HepG2 (cell line): ENCODE results near the gene EGFR. TPM values are rescaled to one million over a fixed set of nuclear protein-coding genes. Genes with fewer than 3 reads are reported as not detected.

ENCODE experiments used
- ATAC-seq: fragments of 200-7000 bp; cut with Tn5 transposase; 3 replicates; pipeline ENCODE4 v1.9.1; 2020; ENCODE audit warnings: mild to moderate bottlenecking, moderate library complexity
- BruUV-seq: library from RNA; stranded (reverse); fragments of 400-500 nt; replicated peaks from 2 replicates; lab custom pipeline; 2021; lab: Mats Ljungman, UMichigan
- CTCF ChIA-PET: fragments of 300-600 bp; formaldehyde crosslinking; extraction: SDS; loops from one replicate; lab custom pipeline; 2021; ENCODE audit warnings: low total read pairs, inconsistent platforms, low intra/inter-chr PET ratio; lab: Yijun Ruan, JAX
- POLR2A ChIA-PET: fragments of 350-600 bp; sonication (Branson Sonifier 250); formaldehyde crosslinking; loops from one replicate; lab custom pipeline; 2020; ENCODE audit warnings: antibody characterized with exemption, inconsistent platforms; lab: Yijun Ruan, JAX
- DNase-seq: peaks from one replicate; pipeline ENCODE4 v3.0.0-alpha.2; 2015; ENCODE audit warnings: low spot score
- FAIRE-seq: peaks from 3 replicates; lab custom pipeline; 2011; peaks lifted over from hg19 to GRCh38; lab: Jason Lieb, UNC
- H2AFZ ChIP-seq: one replicate; pipeline ENCODE4 v1.6.1; 2011; ENCODE audit warnings: low read length, inconsistent platforms
- H3K27ac ChIP-seq: fragments of 300-600 bp; 3 replicates; pipeline ENCODE4 v1.8.0; 2011; ENCODE audit warnings: mixed run types, mild to moderate bottlenecking, mixed read lengths, low read length, inconsistent platforms; ENCODE audit not compliant: insufficient read depth; ENCODE audit errors: extremely low read length
- H3K27me3 ChIP-seq, 2 experiments: fragments of 200-600 bp in 1 of 2; 2 replicates in 1 of 2; 3 replicates in 1 of 2; pipeline versions ENCODE4 v1.6.0 to v1.8.0; 2011; ENCODE audit warnings: low read length in 2 of 2, mild to moderate bottlenecking in 2 of 2, moderate library complexity in 2 of 2, inconsistent platforms in 1 of 2; ENCODE audit not compliant: insufficient read depth in 2 of 2, control insufficient read depth in 1 of 2
- H3K36me3 ChIP-seq, 2 experiments: fragments of 200-600 bp in 1 of 2; replicated peaks in 1 of 2; 2 replicates in 1 of 2; 3 replicates in 1 of 2; pipeline versions ENCODE4 v1.5.1 to v1.8.0; 2011; ENCODE audit warnings: low read length in 2 of 2, inconsistent platforms in 1 of 2; ENCODE audit not compliant: insufficient read depth in 2 of 2, control insufficient read depth in 1 of 2
- H3K4me1 ChIP-seq: 2 replicates; pipeline ENCODE4 v1.5.1; 2012; ENCODE audit warnings: low read length, inconsistent platforms; ENCODE audit not compliant: insufficient read depth
- H3K4me2 ChIP-seq: 2 replicates; pipeline ENCODE4 v1.6.0; 2011; ENCODE audit warnings: low read depth, low read length, inconsistent platforms
- H3K4me3 ChIP-seq, 3 experiments: fragments of 200-600 bp in 1 of 3; sonication (generic), shearing (Covaris generic) in 1 of 3; replicated peaks in 1 of 3; 2 replicates each; pipeline ENCODE4 v1.5.1; 2011 to 2016; ENCODE audit warnings: low read length in 3 of 3, inconsistent platforms in 2 of 3, low read depth in 2 of 3, mild to moderate bottlenecking in 2 of 3, control low read depth in 1 of 3, mixed read lengths in 1 of 3; ENCODE audit not compliant: insufficient read depth in 1 of 3
- H3K79me2 ChIP-seq: one replicate; pipeline ENCODE4 v1.6.1; 2011; ENCODE audit warnings: low read length, inconsistent platforms; ENCODE audit not compliant: insufficient read depth
- H3K9ac ChIP-seq: 2 replicates; pipeline ENCODE4 v1.6.0; 2011; ENCODE audit warnings: mild to moderate bottlenecking, low read depth, low read length, inconsistent platforms; ENCODE audit not compliant: insufficient read depth
- H3K9me3 ChIP-seq: 2 replicates; pipeline ENCODE4 v1.5.1; 2012; ENCODE audit warnings: mild to moderate bottlenecking, low read length
- H4K20me1 ChIP-seq: 2 replicates; pipeline ENCODE4 v1.6.0; 2011; ENCODE audit warnings: inconsistent platforms, mild to moderate bottlenecking, low read length, moderate library complexity; ENCODE audit not compliant: insufficient read depth
- AKNA ChIP-seq: sonication (generic); formaldehyde crosslinking; IDR thresholded peaks from 2 replicates; pipeline ENCODE4 v1.4.0; 2020; ENCODE audit warnings: missing genetic modification reagents, borderline replicate concordance
- FOXA3 ChIP-seq: IDR thresholded peaks from 2 replicates; pipeline ENCODE4 v1.6.1; 2016; ENCODE audit warnings: missing genetic modification reagents, missing compliant biosample characterization
- FOXP1 ChIP-seq, 2 experiments: fragments of 450-650 bp in 1 of 2; IDR thresholded peaks; 2 replicates each; pipeline ENCODE4 v1.6.1; 2017 to 2018; ENCODE audit warnings: antibody characterized with exemption in 1 of 2
- GABPA ChIP-seq, 2 experiments: IDR thresholded peaks; 2 replicates each; pipeline ENCODE4 v1.6.1; 2011 to 2016; ENCODE audit warnings: low read depth in 2 of 2, low read length in 1 of 2, missing biosample characterization in 1 of 2, missing genetic modification characterization in 1 of 2
- MEF2D ChIP-seq: sonication (generic); formaldehyde crosslinking; IDR thresholded peaks from 2 replicates; pipeline ENCODE4 v1.5.1; 2020; ENCODE audit warnings: mild to moderate bottlenecking, missing genetic modification reagents
- MLLT10 ChIP-seq: sonication (generic); formaldehyde crosslinking; IDR thresholded peaks from 2 replicates; pipeline ENCODE4 v1.4.0; 2020; ENCODE audit warnings: missing genetic modification reagents
- PAX8 ChIP-seq: sonication (generic); formaldehyde crosslinking; IDR thresholded peaks from 2 replicates; pipeline ENCODE4 v1.8.0; 2022; ENCODE audit warnings: mild to moderate bottlenecking, missing genetic modification reagents, borderline replicate concordance
- SALL2 ChIP-seq: sonication (generic); formaldehyde crosslinking; IDR thresholded peaks from 2 replicates; pipeline ENCODE4 v1.8.1; 2023; ENCODE audit warnings: mild to moderate bottlenecking, missing genetic modification reagents, inconsistent platforms
- ZFX ChIP-seq: sonication (generic); formaldehyde crosslinking; IDR thresholded peaks from 2 replicates; pipeline ENCODE4 v1.4.0; 2020; ENCODE audit warnings: mild to moderate bottlenecking, low read depth, missing genetic modification reagents, moderate library complexity
- ZNF292 ChIP-seq: sonication (generic); formaldehyde crosslinking; IDR thresholded peaks from 2 replicates; pipeline ENCODE4 v1.8.1; 2022; ENCODE audit warnings: mild to moderate bottlenecking, low read depth, missing genetic modification reagents, borderline replicate concordance
- WGBS: methylation state at CpG from one replicate; pipeline ENCODE4 v1.1.6; 2017; ENCODE audit warnings: low lambda C conversion rate; 5-methylcytosine and 5-hydroxymethylcytosine counted together
- in situ Hi-C: cut with HindIII; loops from 2 replicates; pipeline ENCODE4 v1.10.0; 2017; ENCODE audit warnings: low pct_unique_long_range_greater_than_20kb; ENCODE audit not compliant: extremely low pct_ligation_motif_present
- intact Hi-C: fragments of 100-400 bp; cut with micrococcal nuclease; formaldehyde crosslinking; loops from one replicate; pipeline ENCODE4 v1.10.0; 2022; ENCODE audit not compliant: unreplicated experiment
- polyA plus RNA-seq, 8 experiments: library from polyadenylated mRNA; depleted of rRNA in 3 of 8; stranded (reverse) in 7 of 8; unstranded in 1 of 8; fragments of >200 nt; fragmentation: Illumina TruSeq in 4 of 8; extraction: Trizol in 4 of 8; gene quantifications; 2 replicates each; pipeline versions ENCODE4 v1.2.1 to v1.2.3, GENCODE V29; 2011 to 2016; ENCODE audit warnings: low read depth in 4 of 8, missing spikeins in 1 of 8, mixed read lengths in 1 of 8; ENCODE audit not compliant: insufficient read depth in 1 of 8
- total RNA-seq, 5 experiments: library from RNA; depleted of rRNA; stranded (reverse); fragments of >200 nt; fragmentation: Illumina TruSeq; extraction: Trizol; gene quantifications; 2 replicates each; pipeline ENCODE4 v1.2.3, GENCODE V29; 2016; ENCODE audit warnings: low read depth in 1 of 5
- TF ChIP-seq, protein P1 (sequence below): sonication (generic); formaldehyde crosslinking; conservative IDR thresholded peaks from 2 replicates; pipeline ENCODE4 v1.5.0; 2020; ENCODE audit warnings: missing genetic modification reagents

Gene EGFR
- total and polyA plus RNA-seq, 2 of the 13 experiments (the other 11 are each of a cell fraction or from before 2014, with no cell fraction given): 7.0 to 10.0 TPM

DNA sequence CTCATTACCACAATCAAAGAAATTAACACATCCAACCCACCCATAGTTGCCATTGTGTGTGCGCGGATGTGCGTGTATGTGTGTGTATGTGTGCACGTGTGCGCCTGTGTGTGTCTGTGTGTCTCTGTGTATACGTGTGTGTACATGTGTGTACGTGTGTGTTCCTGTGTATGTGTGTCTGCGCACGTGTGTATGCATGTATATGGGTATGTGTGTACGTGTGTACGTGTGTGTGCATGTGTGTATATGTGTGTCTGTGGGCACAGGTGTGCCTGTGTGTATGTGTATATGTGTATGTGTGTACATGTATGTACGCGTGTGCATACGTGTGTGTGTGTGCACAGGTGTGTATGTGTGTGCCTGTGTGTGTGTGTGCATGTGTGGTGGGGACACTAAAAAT is 48.9 kb downstream of the EGFR start:
- no peak overlapping the region for H3K4me2 ChIP-seq
- peak; percentile 21; the same call in 1 of the 2 replicates for TF ChIP-seq FOXP1 (IDR thresholded peaks at IDR 0.05)
- TF ChIP-seq FOXP1 (CRISPR knock-in tag; IDR thresholded peaks at IDR 0.05): no peak
- TF ChIP-seq, protein P1, sequence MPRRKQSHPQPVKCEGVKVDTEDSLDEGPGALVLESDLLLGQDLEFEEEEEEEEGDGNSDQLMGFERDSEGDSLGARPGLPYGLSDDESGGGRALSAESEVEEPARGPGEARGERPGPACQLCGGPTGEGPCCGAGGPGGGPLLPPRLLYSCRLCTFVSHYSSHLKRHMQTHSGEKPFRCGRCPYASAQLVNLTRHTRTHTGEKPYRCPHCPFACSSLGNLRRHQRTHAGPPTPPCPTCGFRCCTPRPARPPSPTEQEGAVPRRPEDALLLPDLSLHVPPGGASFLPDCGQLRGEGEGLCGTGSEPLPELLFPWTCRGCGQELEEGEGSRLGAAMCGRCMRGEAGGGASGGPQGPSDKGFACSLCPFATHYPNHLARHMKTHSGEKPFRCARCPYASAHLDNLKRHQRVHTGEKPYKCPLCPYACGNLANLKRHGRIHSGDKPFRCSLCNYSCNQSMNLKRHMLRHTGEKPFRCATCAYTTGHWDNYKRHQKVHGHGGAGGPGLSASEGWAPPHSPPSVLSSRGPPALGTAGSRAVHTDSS (CRISPR knock-in tag): no peak
- ChIA-PET CTCF (no interaction called here), POLR2A (no interaction called here)
- FAIRE-seq (no peak), ATAC-seq (no peak), DNase-seq (no peak)
- peaks cover 86% of the 10 kb centered on the region for H3K4me1 ChIP-seq
- in situ Hi-C loops (no loop called here), intact Hi-C loops (loop anchor here (5.0 kb wide), 1 partner anchor 295 kb away; no protein-coding TSS in a partner anchor)
- H3K36me3 ChIP-seq: no peaks in the 10 kb centered on the region
- no peak overlapping the region for H2AFZ ChIP-seq
- BruUV-seq: no TSS peak
- H3K4me3 ChIP-seq: no peak overlapping the region
- 97% methylated on average over 13 of the region's 14 CpGs for WGBS
- H3K27ac ChIP-seq: no peak overlapping the region
- H3K9me3 ChIP-seq: no peaks in the 10 kb centered on the region
- H3K79me2 ChIP-seq: peaks cover 2% of the 10 kb centered on the region
- H3K9ac ChIP-seq: no peak overlapping the region
- no peaks in the 10 kb centered on the region for H4K20me1 ChIP-seq
- H3K27me3 ChIP-seq: no peaks in the 10 kb centered on the region

DNA sequence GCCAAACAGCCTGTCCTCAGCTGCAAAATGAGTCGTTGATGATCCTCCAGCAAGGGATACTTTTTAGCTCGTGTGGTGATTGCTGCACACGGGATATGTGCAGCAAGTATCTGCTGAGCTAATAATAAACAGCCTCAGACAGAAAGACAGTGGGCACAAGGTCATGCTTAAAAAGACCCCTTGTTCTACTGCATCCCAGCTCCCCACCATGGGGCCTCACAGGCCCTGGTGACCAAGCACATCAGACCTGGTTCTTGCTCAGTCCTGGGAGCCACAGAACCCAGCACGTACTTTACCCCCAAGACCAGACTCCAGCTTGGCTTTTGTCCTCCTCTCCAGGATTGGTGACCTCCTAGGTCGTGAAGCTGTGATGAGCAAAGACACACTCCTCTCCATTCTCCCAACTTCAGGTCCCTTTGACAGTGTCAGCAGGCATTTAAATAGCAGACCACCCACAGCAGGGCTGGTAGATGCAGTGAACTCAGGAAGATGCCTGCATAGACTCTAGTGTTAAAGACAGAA is 50.5 kb downstream of the EGFR start:
- peak overlapping the region; percentile 71 for H3K4me2 ChIP-seq
- in situ Hi-C loops (no loop called here), intact Hi-C loops (loop anchor here (1.0 to 5.0 kb wide), 3 partner anchors 8 to 297 kb away; no protein-coding TSS in a partner anchor)
- no TSS peak for BruUV-seq
- H3K9ac ChIP-seq: peak overlapping the region; percentile 58
- ATAC-seq: peak; percentile 70
- peaks cover 2% of the 10 kb centered on the region for H3K79me2 ChIP-seq
- no peaks in the 10 kb centered on the region for H3K9me3 ChIP-seq
- FAIRE-seq: peak; percentile 67
- ChIA-PET POLR2A (interaction anchor here (0.9 to 3.3 kb wide), 5 partner anchors 9 to 119 kb away, joined by 3 to 35 read pairs (median 7); no protein-coding TSS in a partner anchor), CTCF (no interaction called here)
- 18% methylated on average over 5 of the region's 5 CpGs for WGBS
- H3K27ac ChIP-seq: peak overlapping the region; percentile 82
- H3K27me3 ChIP-seq: no peaks in the 10 kb centered on the region
- H2AFZ ChIP-seq: no peak overlapping the region
- H3K36me3 ChIP-seq: no peaks in the 10 kb centered on the region
- peaks cover 98% of the 10 kb centered on the region for H3K4me1 ChIP-seq
- H4K20me1 ChIP-seq: no peaks in the 10 kb centered on the region
- DNase-seq: peak; percentile 73
- H3K4me3 ChIP-seq: peak overlapping the region in 1 of 3 experiments; percentile 25; a peak in 2 of 6 replicates
- 0 out of 2 replicates have a peak, but pooled peaks have one; percentile 32 for TF ChIP-seq ZFX (CRISPR knock-in tag)
- TF ChIP-seq GABPA (IDR thresholded peaks at IDR 0.05; ENCODE audit: low read depth, low read length): no peak
- no peak for TF ChIP-seq GABPA (CRISPR knock-in tag; IDR thresholded peaks at IDR 0.05; ENCODE audit: low read depth)
- no peak for TF ChIP-seq MEF2D
- no peak for TF ChIP-seq AKNA (CRISPR knock-in tag)
- peak; percentile 27; the same call in 1 of the 2 replicates for TF ChIP-seq FOXA3 (CRISPR knock-in tag)
- no peak for TF ChIP-seq ZNF292 (CRISPR knock-in tag)
- no peak for TF ChIP-seq PAX8 (CRISPR knock-in tag)
- TF ChIP-seq MLLT10: no peak
- TF ChIP-seq SALL2 (CRISPR knock-in tag): 0 out of 2 replicates have a peak, but pooled peaks have one; percentile 40
